HEK293 (cell line): ENCODE results near the gene VASN.

Experiments used
- GLI4 ChIP-seq: fragments of 450-650 bp; formaldehyde crosslinking; IDR thresholded peaks from 2 replicates; pipeline ENCODE4 v1.5.1; 2016; ENCODE audit warnings: missing biosample characterization, missing genetic modification characterization
- SETDB1 ChIP-seq: IDR thresholded peaks from one replicate; pipeline ENCODE4 v1.6.1; 2017; ENCODE audit warnings: mild to moderate bottlenecking, low read length, moderate library complexity, mixed read lengths; ENCODE audit not compliant: insufficient read length
- YY1 ChIP-seq: fragments of 450-650 bp; formaldehyde crosslinking; IDR thresholded peaks from 2 replicates; pipeline ENCODE4 v1.5.1; 2018; ENCODE audit warnings: missing biosample characterization, missing genetic modification characterization
- ZNF132 ChIP-seq: fragments of 450-650 bp; formaldehyde crosslinking; IDR thresholded peaks from 2 replicates; pipeline ENCODE4 v1.5.1; 2017; ENCODE audit warnings: missing biosample characterization, missing genetic modification characterization, borderline replicate concordance
- ZNF138 ChIP-seq: fragments of 450-650 bp; formaldehyde crosslinking; IDR thresholded peaks from 2 replicates; pipeline ENCODE4 v1.5.1; 2016; ENCODE audit warnings: missing biosample characterization, missing genetic modification characterization, borderline replicate concordance
- ZNF146 ChIP-seq: fragments of 450-650 bp; formaldehyde crosslinking; IDR thresholded peaks from 2 replicates; pipeline ENCODE4 v1.5.1; 2016; ENCODE audit warnings: missing biosample characterization, missing genetic modification characterization
- ZNF529 ChIP-seq: fragments of 450-650 bp; formaldehyde crosslinking; IDR thresholded peaks from 2 replicates; pipeline ENCODE4 v1.5.1; 2017; ENCODE audit warnings: missing genetic modification characterization, missing biosample characterization; ENCODE audit not compliant: insufficient replicate concordance
- ZNF558 ChIP-seq: fragments of 450-650 bp; formaldehyde crosslinking; IDR thresholded peaks from 2 replicates; pipeline ENCODE4 v1.5.1; 2016; ENCODE audit warnings: missing biosample characterization, missing genetic modification characterization
- ZSCAN30 ChIP-seq: fragments of 450-650 bp; IDR thresholded peaks from 2 replicates; pipeline ENCODE4 v1.5.1; 2018; ENCODE audit warnings: missing biosample characterization, mild to moderate bottlenecking, missing genetic modification characterization, moderate library complexity
- TF ChIP-seq, protein P1 (sequence below): fragments of 450-650 bp; formaldehyde crosslinking; IDR thresholded peaks from 2 replicates; pipeline ENCODE4 v1.5.1; 2016; ENCODE audit warnings: missing biosample characterization, missing genetic modification characterization
- TF ChIP-seq, protein P2 (sequence below): fragments of 450-650 bp; formaldehyde crosslinking; IDR thresholded peaks from 2 replicates; pipeline ENCODE4 v1.5.1; 2017; ENCODE audit warnings: missing biosample characterization, missing genetic modification characterization

DNA sequence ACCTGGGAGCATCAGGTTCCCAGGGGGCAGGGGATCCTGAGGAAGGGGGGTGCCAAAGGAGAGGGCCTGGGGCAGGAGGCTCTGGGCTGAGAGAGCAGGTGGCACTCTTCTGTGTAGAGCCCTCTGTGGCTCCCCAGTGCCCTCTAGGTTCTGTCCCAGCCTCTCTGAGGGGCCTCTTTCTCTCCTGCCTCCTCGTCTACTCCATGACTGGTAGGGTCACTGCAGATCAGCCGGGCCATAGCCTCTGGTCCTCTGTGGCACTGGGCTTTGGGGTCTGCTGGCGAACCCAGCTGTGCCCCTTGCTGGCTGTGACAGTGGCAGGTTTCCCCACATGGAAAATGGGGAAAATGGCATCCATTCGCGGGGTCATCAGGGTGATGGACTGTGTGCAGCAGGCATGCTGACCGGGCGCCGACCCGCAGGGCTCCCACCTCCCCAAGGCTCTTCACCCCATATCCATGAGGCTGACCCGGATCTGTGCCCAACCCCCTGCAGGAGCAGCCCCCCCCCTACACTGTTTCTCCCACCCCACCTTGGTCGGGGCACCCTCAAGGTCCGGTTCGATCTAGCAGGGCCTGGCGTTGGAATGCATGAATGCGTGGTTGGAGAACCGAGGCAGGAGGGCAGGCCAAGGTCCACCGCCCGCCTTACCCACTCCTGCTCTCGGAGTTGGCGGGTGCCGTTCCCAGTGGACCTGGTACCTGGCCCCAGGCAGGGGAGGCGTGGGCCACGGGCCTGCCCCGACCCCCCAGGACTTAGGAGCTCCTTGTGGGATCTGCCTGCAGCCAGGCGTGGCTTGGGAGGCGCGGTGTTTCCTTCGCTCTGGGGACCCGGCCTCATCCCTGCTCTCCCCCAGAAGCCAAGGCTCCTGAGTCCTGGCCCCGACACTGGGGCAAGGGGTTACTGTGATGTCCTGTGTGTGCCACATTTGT lies 49.3 kb upstream of the VASN start:
- TF ChIP-seq SETDB1 (no peak), ZNF558 (tag by site-specific recombination) (no peak), YY1 (tag by site-specific recombination) (no peak), ZSCAN30 (no peak), GLI4 (tag by site-specific recombination) (no peak), ZNF146 (tag by site-specific recombination) (no peak), ZNF132 (no peak), ZNF138 (no peak), ZNF529 (tag by site-specific recombination) (no peak)
- TF ChIP-seq, protein P1, sequence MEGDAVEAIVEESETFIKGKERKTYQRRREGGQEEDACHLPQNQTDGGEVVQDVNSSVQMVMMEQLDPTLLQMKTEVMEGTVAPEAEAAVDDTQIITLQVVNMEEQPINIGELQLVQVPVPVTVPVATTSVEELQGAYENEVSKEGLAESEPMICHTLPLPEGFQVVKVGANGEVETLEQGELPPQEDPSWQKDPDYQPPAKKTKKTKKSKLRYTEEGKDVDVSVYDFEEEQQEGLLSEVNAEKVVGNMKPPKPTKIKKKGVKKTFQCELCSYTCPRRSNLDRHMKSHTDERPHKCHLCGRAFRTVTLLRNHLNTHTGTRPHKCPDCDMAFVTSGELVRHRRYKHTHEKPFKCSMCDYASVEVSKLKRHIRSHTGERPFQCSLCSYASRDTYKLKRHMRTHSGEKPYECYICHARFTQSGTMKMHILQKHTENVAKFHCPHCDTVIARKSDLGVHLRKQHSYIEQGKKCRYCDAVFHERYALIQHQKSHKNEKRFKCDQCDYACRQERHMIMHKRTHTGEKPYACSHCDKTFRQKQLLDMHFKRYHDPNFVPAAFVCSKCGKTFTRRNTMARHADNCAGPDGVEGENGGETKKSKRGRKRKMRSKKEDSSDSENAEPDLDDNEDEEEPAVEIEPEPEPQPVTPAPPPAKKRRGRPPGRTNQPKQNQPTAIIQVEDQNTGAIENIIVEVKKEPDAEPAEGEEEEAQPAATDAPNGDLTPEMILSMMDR (tag by site-specific recombination): no peak
- TF ChIP-seq, protein P2, sequence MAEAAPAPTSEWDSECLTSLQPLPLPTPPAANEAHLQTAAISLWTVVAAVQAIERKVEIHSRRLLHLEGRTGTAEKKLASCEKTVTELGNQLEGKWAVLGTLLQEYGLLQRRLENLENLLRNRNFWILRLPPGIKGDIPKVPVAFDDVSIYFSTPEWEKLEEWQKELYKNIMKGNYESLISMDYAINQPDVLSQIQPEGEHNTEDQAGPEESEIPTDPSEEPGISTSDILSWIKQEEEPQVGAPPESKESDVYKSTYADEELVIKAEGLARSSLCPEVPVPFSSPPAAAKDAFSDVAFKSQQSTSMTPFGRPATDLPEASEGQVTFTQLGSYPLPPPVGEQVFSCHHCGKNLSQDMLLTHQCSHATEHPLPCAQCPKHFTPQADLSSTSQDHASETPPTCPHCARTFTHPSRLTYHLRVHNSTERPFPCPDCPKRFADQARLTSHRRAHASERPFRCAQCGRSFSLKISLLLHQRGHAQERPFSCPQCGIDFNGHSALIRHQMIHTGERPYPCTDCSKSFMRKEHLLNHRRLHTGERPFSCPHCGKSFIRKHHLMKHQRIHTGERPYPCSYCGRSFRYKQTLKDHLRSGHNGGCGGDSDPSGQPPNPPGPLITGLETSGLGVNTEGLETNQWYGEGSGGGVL (tag by site-specific recombination): no peak
